ENCODE results near the gene ALS2CL.

ALS2CL gene

DNA sequence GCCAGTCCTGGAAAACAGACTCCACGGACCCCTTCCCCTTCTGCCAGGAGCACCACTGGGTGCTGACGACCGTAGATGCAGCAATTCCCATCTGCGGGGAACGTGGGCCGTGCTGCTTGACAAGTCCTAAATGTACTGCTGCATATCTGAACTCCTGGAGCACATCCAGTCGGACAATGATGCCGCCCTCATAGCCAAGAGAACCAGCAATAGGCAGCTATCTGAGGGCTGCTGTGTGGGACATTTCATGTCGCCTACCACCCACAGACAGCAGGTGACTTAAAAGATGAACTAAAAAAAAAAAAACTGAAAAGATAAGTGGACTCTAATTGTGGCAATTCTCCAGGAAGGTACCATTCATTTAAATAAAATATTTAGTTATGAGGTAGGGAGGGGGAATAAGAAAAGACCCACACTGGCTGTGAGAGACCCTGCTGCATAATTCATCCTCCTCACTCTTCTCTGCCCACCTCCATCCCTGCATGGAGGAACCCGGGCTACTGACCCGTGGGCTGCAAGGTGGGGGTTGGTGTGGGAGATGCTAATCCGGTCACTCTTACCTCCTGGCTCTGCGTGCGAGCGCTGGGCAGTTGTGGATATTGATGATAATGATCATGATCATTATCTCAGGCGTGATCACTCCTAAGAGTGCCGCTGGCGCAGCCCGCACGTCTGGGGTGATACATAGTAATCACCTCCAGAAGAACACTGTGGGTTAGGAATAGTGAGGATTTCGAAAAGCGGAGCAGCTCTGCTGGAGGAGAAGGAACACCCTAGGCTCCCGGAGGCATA lies 28.3 kb downstream of the ALS2CL start:
- Histone ChIP-seq H3K27ac (ENCODE audit: low read length) (no peak overlapping the region), H3K4me1 (ENCODE audit: control insufficient read depth, low read depth, low read length) (peaks cover 22% of the 10 kb centered on the region), H3K9ac (ENCODE audit: low read length) (no peak overlapping the region)

DNA sequence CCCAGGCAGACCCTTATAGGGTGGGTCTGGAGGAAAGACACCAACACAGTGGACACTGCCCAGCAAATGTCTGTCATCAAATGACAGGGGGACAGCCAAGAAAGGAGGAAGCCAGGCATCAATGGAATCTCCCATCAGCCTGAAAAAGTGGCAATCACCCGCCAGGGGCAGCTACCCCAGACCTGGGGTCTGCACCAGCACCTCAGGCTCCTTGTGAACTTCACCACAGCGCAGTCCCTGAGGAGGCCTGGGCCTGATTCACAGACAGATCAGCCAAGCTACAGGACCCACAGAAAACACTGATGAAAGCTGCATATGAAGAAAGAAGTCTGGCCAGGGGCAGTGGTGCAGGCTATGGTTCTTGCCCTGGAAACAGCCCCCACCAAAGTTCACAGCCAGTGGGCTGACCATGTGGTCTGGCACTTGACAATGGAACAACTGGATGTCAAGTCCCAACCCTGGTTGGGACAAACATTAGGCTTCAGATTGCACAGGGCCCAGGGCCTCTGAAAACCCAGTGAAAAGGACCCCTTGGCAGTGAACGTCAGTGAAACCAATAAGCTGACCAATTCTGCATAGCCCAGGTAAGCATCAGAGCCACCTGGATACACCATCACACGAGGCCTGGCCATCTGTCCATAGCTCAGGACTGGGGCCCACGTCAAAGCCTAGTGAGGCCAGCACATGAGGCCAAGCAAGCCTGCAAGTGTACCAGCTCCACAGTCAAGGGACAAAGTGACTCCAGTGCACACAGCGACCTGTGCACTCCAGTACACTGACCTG lies 29.1 kb downstream of the ALS2CL start:
- H3K4me3 ChIP-seq (ENCODE audit: low read length): no peak overlapping the region
- peaks cover 29% of the 10 kb centered on the region for H3K4me1 ChIP-seq (ENCODE audit: control insufficient read depth, low read depth, low read length)
- no peaks in the 10 kb centered on the region for H3K27me3 ChIP-seq (ENCODE audit: control insufficient read depth, insufficient read depth, low read length)
- no peaks in the 10 kb centered on the region for H3K9me3 ChIP-seq (ENCODE audit: control insufficient read depth, low read depth, low read length)
- no peak overlapping the region for H3K9ac ChIP-seq (ENCODE audit: low read length)
- H3K27ac ChIP-seq (ENCODE audit: low read length): no peak overlapping the region
- H3K36me3 ChIP-seq (ENCODE audit: control insufficient read depth, low read depth, low read length): no peaks in the 10 kb centered on the region

More for the DNA sequence above, 28.3 kb downstream of the ALS2CL start:
- H3K4me3 ChIP-seq (ENCODE audit: low read length): no peak overlapping the region
- no peaks in the 10 kb centered on the region for H3K27me3 ChIP-seq (ENCODE audit: control insufficient read depth, insufficient read depth, low read length)
- no peaks in the 10 kb centered on the region for H3K36me3 ChIP-seq (ENCODE audit: control insufficient read depth, low read depth, low read length)
- no peaks in the 10 kb centered on the region for H3K9me3 ChIP-seq (ENCODE audit: control insufficient read depth, low read depth, low read length)

DNA sequence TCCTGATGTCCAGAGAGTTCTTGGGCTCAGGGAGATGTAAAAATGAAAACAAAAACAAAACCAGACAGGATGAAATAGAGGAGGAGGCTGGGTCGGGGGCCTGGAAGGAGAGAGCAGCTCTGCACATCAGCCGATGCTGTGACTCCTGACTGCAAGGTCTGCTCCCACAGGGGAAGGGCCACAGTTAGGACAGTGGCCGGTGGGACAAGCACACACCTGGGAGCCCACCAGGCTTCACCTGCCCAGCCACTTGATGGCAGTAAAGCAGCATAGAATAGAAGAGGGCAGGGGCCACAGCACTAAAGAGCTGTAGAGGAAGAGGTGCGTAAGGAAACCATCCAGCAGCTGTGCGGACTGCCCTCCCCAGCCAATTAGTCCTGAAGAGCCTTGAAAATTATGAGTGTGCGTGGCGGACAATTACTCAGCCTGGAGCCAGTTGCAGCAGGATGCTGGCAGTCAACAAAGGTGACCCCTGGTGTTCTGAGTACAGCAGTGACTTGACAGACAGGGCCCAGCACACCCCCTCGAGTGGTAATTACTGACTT lies 29.8 kb downstream of the ALS2CL start:
- Histone ChIP-seq H3K4me3 (ENCODE audit: low read length) (no peak overlapping the region), H3K36me3 (ENCODE audit: control insufficient read depth, low read depth, low read length) (no peaks in the 10 kb centered on the region), H3K27me3 (ENCODE audit: control insufficient read depth, insufficient read depth, low read length) (no peaks in the 10 kb centered on the region), H3K4me1 (ENCODE audit: control insufficient read depth, low read depth, low read length) (peaks cover 35% of the 10 kb centered on the region), H3K27ac (ENCODE audit: low read length) (no peak overlapping the region), H3K9ac (ENCODE audit: low read length) (no peak overlapping the region), H3K9me3 (ENCODE audit: control insufficient read depth, low read depth, low read length) (no peaks in the 10 kb centered on the region)

DNA sequence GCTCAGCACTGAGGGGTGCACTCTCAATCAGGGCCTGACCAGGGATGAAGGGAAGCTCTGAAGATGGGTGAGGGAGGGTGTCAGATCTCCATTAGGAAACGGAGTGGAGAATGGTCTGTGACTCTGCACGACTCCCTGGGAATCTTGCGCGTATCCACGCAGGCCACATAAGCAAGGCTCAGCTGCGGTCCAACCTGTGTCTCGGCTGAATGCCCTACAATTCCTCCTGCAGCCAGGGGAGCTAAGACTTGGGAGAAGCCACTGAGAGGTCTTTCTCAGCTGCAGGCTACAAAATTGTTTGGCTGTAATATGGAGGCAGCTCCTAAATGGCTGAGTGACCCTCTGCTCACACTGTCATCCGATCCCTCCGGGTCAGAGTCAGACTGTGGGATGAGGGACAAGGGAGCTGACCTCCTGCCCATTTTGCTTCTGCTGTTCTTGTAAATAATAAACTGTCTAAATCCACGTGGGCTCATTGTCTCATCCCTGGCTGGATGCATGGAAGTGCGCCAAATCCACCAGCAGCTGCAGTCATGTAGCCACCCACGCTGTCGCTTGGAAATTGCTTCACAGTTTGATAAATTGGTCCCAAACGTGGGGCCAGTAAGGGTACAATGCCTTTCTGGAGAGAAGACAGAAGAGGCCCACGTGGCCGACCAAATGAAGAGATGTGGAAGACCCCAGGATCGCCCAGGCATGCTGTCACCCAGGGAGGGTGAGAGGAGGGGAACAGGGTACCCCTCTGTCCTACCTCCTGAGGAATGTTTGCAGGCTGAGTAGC lies 30.5 kb downstream of the ALS2CL start:
- H3K27ac ChIP-seq (ENCODE audit: low read length): no peak overlapping the region
- H3K9me3 ChIP-seq (ENCODE audit: control insufficient read depth, low read depth, low read length): no peaks in the 10 kb centered on the region
- H3K4me1 ChIP-seq (ENCODE audit: control insufficient read depth, low read depth, low read length): peaks cover 35% of the 10 kb centered on the region
- H3K4me3 ChIP-seq (ENCODE audit: low read length): no peak overlapping the region
- no peaks in the 10 kb centered on the region for H3K27me3 ChIP-seq (ENCODE audit: control insufficient read depth, insufficient read depth, low read length)
- H3K9ac ChIP-seq (ENCODE audit: low read length): no peak overlapping the region
- no peaks in the 10 kb centered on the region for H3K36me3 ChIP-seq (ENCODE audit: control insufficient read depth, low read depth, low read length)

DNA sequence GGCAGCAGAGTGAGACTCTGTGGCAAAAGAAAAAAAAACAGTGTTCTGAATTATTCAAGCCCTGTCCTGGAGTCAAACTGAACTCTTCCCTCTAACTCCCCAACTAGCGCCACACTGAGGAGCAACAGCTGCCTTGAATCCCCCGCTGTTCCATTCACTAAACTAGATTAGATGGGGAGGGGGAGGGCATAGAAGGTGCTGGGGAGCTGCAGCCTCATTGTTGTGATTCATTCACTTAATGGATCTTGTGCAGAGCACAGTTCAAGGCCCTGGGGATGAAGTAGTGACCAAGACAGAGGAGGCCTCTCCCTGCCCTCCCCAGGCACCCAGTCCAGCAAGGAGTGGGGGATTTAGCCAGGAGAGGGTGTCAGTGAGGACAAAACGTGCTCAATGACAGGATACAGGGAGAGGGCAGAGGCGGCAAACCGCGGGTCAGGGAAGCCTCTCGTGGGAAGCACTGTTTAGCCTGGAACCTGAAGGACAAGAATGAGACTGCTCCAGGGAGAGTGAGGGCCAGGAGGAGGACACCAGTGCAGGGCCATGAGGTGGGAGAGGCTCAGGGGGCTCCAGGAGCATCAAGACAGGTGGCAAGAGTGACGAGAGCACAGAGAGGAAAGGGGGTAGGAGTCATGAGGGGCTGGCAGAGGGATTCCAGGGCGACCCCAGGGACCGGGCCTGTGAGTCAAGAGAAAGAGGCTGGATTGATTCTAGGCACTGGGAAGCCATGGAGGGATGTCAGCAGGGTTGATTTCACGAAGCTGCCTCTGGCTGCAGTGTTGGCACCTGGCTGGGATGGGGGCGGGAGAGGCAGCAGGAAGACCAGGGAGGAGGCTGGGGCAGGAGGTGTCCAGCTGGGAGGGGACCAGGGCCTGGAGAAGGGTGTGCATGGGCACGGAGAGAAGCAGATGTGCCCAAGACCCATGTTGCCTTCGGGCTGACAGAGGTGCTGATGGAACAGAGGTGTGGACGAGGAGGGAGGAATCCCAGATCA lies 31.4 kb downstream of the ALS2CL start:
- Histone ChIP-seq H3K9me3 (ENCODE audit: control insufficient read depth, low read depth, low read length) (no peaks in the 10 kb centered on the region), H3K36me3 (ENCODE audit: control insufficient read depth, low read depth, low read length) (no peaks in the 10 kb centered on the region), H3K27me3 (ENCODE audit: control insufficient read depth, insufficient read depth, low read length) (no peaks in the 10 kb centered on the region), H3K4me3 (ENCODE audit: low read length) (no peak overlapping the region), H3K4me1 (ENCODE audit: control insufficient read depth, low read depth, low read length) (peaks cover 38% of the 10 kb centered on the region), H3K27ac (ENCODE audit: low read length) (no peak overlapping the region), H3K9ac (ENCODE audit: low read length) (no peak overlapping the region)

DNA sequence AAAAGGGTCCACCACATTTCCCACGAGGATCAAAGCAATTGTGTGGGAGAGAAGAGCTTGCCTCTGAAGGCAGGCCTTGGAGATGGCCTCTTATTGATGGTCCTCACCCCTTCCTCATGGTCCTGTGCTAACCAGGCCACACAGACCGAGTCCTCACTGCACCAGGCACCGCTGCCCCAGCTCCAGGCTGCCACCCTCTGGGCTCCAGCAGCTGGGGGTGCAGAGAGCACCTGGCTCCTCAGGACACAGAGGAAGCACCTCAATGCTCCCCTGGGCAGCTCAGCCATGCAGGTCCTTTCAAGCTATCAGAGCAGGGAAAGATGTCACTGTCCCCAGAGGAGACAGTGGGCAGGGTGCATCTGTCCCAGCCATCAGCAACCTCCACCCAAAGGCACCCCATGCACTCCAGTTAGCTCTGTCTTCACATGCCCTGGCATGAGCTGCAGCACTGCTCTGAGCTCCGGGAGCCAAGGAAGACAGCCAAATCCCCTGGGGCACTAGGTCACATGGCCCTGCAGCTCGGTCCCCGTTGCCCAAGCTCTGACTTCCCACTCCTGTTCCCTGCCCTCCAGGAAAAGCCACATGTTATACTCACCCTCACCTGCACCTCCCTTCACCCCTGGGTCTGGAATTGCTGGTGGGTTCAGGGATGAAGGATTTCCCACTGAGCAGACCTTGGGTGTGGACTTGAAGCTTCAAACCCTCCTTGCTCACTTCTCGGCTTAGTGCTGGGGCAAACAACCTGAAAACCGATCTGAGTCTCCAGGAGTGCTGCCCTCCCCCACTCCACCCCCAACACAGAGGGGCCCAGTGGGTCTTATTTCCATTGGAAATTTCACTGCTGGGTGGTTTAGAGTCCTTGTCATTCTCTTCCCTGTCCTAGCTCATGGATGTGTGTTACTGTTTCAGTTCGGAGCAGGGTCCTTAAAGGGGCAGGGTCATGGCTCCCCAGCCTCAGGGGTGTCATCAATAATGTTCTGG lies 32.6 kb downstream of the ALS2CL start:
- Histone ChIP-seq H3K9ac (ENCODE audit: low read length) (no peak overlapping the region), H3K27ac (ENCODE audit: low read length) (no peak overlapping the region), H3K36me3 (ENCODE audit: control insufficient read depth, low read depth, low read length) (no peaks in the 10 kb centered on the region), H3K4me3 (ENCODE audit: low read length) (no peak overlapping the region), H3K9me3 (ENCODE audit: control insufficient read depth, low read depth, low read length) (no peaks in the 10 kb centered on the region), H3K27me3 (ENCODE audit: control insufficient read depth, insufficient read depth, low read length) (no peaks in the 10 kb centered on the region), H3K4me1 (ENCODE audit: control insufficient read depth, low read depth, low read length) (peaks cover 46% of the 10 kb centered on the region)

DNA sequence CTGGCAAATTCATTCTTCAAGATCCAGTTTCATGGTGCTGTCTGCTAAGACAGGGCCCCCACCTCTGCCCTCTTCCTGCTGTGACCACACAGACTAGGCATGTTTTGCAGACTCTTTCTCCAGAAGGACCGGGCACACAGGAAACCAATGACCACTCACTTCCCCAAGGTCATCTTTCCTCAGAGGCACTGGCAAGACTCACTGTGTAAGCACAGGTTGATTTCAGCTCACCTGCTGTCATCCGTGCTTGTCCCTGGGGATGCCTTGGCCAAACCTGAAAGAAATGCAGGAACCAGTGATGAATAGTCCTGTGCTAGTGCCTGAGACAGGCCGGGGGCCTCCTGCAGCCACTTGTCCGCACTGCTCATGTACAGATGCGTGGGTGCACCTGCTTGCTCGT lies 33.5 kb downstream of the ALS2CL start:
- Histone ChIP-seq H3K36me3 (ENCODE audit: control insufficient read depth, low read depth, low read length) (no peaks in the 10 kb centered on the region), H3K4me1 (ENCODE audit: control insufficient read depth, low read depth, low read length) (peaks cover 46% of the 10 kb centered on the region), H3K4me3 (ENCODE audit: low read length) (no peak overlapping the region), H3K27ac (ENCODE audit: low read length) (no peak overlapping the region), H3K27me3 (ENCODE audit: control insufficient read depth, insufficient read depth, low read length) (no peaks in the 10 kb centered on the region), H3K9ac (ENCODE audit: low read length) (no peak overlapping the region), H3K9me3 (ENCODE audit: control insufficient read depth, low read depth, low read length) (no peaks in the 10 kb centered on the region)

DNA sequence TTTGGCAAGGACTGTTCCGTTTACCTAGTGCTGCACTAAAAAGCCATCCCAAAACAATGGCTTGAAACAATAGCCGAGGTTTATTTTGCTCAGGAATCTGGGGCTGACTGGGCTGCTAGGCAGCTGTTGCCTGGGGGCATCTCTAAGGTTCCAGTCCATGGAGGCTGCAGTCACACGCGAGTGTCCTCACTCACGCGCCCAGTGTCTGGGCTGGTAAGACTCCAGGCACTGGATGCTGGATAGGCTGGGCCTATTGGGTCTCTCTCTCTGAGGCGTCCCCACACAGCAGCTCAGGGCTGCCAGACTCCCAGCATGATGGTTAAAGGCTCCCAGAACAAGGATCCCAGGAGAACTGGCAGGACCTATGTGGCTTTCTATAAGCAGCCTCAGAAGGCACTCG lies 34.2 kb downstream of the ALS2CL start:
- Histone ChIP-seq H3K4me1 (ENCODE audit: control insufficient read depth, low read depth, low read length) (peaks cover 46% of the 10 kb centered on the region), H3K36me3 (ENCODE audit: control insufficient read depth, low read depth, low read length) (no peaks in the 10 kb centered on the region), H3K9me3 (ENCODE audit: control insufficient read depth, low read depth, low read length) (no peaks in the 10 kb centered on the region), H3K4me3 (ENCODE audit: low read length) (no peak overlapping the region), H3K27me3 (ENCODE audit: control insufficient read depth, insufficient read depth, low read length) (no peaks in the 10 kb centered on the region), H3K9ac (ENCODE audit: low read length) (no peak overlapping the region), H3K27ac (ENCODE audit: low read length) (no peak overlapping the region)

DNA sequence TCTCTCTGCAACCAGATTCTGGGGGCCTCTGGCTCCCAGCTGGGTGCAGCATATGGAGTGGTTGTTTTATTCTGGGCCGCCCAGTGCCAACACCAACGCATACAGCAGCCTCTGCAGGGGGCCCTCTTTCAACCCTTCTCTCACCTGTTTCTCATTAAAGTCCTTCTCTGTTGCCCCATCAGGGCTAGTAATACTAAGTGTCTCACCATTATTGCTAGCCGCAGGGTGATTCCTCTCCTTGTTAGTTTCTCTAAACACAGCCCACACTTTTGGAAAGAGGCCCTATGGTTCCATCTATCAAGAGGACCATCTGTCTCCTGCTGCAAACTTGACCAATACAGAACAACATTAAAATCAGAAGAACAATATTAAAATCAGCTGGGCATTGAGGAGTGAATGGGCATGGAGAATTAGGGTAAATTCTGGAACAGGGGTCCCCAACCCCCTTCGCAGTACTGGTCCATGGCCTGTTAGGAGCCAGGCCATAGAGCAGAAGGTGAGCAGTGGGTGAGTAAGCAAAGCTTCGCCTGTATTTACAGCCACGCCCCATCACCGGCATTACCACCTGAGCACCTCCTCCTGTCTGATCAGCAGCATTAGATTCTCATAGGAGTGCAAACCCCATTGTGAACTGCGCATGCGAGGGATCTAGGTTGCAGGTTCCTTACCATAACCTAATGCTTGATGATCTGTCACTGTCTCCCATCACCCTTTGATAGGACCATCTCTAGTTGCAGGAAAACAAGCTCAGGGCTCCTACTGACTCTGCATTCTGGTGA lies 36.5 kb downstream of the ALS2CL start:
- Histone ChIP-seq H3K9me3 (ENCODE audit: control insufficient read depth, low read depth, low read length) (no peaks in the 10 kb centered on the region), H3K36me3 (ENCODE audit: control insufficient read depth, low read depth, low read length) (no peaks in the 10 kb centered on the region), H3K9ac (ENCODE audit: low read length) (no peak overlapping the region), H3K4me1 (ENCODE audit: control insufficient read depth, low read depth, low read length) (peaks cover 39% of the 10 kb centered on the region), H3K27me3 (ENCODE audit: control insufficient read depth, insufficient read depth, low read length) (no peaks in the 10 kb centered on the region), H3K27ac (ENCODE audit: low read length) (no peak overlapping the region), H3K4me3 (ENCODE audit: low read length) (no peak overlapping the region)

Data from iPS-18a (cell line).